HAP-1 (cell line): ENCODE data around the gene SRSF11.
"Not testable (repeated sequence)": the region's sequence is repeated elsewhere in the genome, so short reads cannot be mapped to it uniquely, and the experiment has no call there.

Experiments used
- DNase-seq, 2 experiments: peaks; one replicate each; pipeline ENCODE4 v3.0.0-alpha.2; 2016 to 2020; ENCODE audit warnings: low spot score in 2 of 2
- H3K27me3 ChIP-seq: fragments of 250-450 bp; sonication (Bioruptor Pico); 2 replicates; pipeline ENCODE4 v1.5.1; 2020; ENCODE audit warnings: low read depth, mild to moderate bottlenecking, moderate library complexity
- H3K36me3 ChIP-seq: fragments of 250-450 bp; sonication (Bioruptor Pico); replicated peaks from 2 replicates; pipeline ENCODE4 v1.5.1; 2020; ENCODE audit warnings: mild to moderate bottlenecking
- H3K4me1 ChIP-seq: fragments of 250-450 bp; sonication (Bioruptor Pico); 2 replicates; pipeline ENCODE4 v1.5.1; 2020; ENCODE audit warnings: mild to moderate bottlenecking
- H3K4me3 ChIP-seq: fragments of 250-450 bp; sonication (Bioruptor Pico); 2 replicates; pipeline ENCODE4 v1.5.1; 2020; ENCODE audit warnings: mild to moderate bottlenecking, moderate library complexity
- H3K9me3 ChIP-seq: fragments of 250-450 bp; sonication (Bioruptor Pico); 2 replicates; pipeline ENCODE4 v1.5.1; 2020; ENCODE audit warnings: mild to moderate bottlenecking, moderate library complexity
- in situ Hi-C: fragments of 300-500 bp; cut with MboI; formaldehyde crosslinking; loops from 3 replicates; pipeline ENCODE4 v1.14.3; 2020; ENCODE audit warnings: low sequenced_read_pairs, inconsistent platforms, mixed read lengths

Gene SRSF11

DNA sequence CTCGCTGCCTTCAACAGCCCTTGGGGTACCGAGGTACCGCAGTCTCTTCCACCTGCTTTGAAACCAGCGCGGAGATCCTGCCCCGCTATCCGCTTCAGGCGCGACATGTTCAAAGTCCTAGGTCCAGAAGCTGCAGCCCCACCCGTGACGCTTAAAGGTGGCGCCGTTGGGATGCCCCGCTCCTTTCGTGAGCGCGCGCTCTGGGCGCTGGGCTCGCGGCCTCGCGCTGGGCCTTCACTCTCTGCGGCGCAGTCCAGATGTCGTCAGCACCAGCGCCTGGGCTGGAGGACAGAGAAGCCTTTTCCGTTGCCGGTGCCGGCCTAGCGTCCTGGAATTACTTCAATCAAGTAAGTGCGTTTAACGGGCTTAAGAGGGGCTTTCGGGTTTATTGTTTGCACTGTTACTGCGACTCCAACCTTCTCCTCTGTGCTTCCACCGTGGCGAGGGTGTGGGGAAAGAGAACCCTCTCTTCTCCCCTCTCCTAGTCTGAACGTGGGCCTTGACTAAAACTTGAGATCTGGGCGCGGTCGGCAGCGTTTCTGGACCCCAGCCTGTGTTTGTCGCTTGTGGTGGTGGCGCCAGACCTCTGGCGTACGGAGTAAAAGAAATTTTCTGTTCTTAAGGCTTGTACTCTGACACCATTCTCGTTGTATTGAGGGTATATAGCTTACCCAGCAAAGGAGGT is 15.6 kb upstream of the SRSF11 start, which contains the start of gene LRRC40:
LRRC40 (minus strand) TSS at position 146 of the 685 bp plus-strand sequence; CDS start at position 107, 39 bp downstream.
- Histone ChIP-seq H3K9me3 (no peaks in the 10 kb centered on the region), H3K4me1 (peaks cover 26% of the 10 kb centered on the region), H3K4me3 (peak within 1 kb of the TSS; percentile 77), H3K36me3 (peaks cover 4% of the 10 kb centered on the region; the same call in 1 of the 2 replicates), H3K27me3 (no peaks in the 10 kb centered on the region)
- peak; percentile 90 to 95 for DNase-seq
- in situ Hi-C loops, result no loop called here

DNA sequence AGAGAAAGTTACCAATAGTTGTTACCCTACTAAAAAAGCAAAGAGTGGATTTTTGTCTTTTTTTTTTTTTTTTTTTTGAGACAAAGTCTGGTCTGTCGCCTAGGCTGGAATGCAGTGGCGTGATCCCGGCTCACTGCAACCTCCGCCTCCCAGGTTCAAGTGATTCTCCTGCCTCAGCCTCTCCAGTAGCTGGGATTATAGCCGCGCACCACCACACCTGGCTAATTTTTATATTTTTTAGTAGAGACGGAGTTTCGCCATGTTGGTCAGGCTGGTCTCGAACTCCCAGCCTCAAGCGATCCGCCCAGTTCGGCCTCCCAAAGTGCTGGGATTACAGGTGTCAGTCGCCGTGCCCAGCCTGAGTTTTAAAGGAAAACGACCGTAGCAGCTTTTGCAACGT is 14.3 kb upstream of the SRSF11 start:
- peaks cover 28% of the 10 kb centered on the region for H3K4me1 ChIP-seq
- in situ Hi-C loops, H3K9me3 ChIP-seq, H3K27me3 ChIP-seq, H3K36me3 ChIP-seq, DNase-seq: not testable (repeated sequence)
- peak overlapping the region; percentile 77 for H3K4me3 ChIP-seq

DNA sequence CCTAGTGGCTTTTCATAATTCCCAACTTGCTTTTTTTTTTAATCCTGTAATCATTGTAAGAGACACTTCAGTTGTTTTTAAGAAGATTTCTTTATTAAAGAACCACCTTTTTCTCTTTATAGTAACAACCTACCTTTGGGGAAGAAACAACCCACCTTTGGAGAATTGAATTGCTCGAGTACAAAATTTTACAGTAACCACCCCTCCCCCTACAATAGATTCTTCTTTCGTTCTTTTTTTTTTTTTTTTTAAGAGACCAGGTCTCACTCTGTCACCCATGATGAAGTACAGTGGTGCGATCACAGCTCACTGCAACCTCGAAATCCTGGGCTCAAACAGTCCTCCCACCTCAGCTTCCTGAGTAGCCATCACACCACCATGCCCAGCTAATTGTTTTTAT is 13.7 kb upstream of the SRSF11 start:
- H3K27me3 ChIP-seq, result no peaks in the 10 kb centered on the region
- no peaks in the 10 kb centered on the region for H3K9me3 ChIP-seq
- peaks cover 10% of the 10 kb centered on the region for H3K36me3 ChIP-seq
- no peak for DNase-seq
- in situ Hi-C loops, result no loop called here
- peak overlapping the region; percentile 77 for H3K4me3 ChIP-seq
- H3K4me1 ChIP-seq, result peaks cover 22% of the 10 kb centered on the region

DNA sequence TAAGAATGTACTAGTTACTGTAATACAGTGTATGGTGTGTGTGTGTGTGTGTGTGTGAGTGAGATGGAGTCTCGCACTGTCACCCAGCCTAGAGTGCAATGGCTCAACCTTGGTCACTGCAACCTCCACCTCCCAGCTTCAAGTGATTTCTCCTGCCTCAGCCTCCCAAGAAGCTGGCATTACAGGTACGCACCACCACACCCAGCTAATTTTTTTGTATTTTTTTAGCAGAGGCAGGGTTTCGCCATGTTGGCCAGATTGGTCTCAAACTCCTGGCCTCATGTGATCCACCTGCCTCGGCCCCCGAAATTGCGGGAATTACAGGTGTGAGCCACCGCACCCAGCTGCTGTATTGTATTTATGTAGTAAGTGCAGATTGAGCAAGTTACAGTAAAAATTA is 12.9 kb upstream of the SRSF11 start:
- no peaks in the 10 kb centered on the region for H3K27me3 ChIP-seq
- no peaks in the 10 kb centered on the region for H3K9me3 ChIP-seq
- no peak overlapping the region for H3K4me3 ChIP-seq
- in situ Hi-C loops, result no loop called here
- DNase-seq, result no peak
- peaks cover 20% of the 10 kb centered on the region for H3K4me1 ChIP-seq
- peaks cover 10% of the 10 kb centered on the region for H3K36me3 ChIP-seq

DNA sequence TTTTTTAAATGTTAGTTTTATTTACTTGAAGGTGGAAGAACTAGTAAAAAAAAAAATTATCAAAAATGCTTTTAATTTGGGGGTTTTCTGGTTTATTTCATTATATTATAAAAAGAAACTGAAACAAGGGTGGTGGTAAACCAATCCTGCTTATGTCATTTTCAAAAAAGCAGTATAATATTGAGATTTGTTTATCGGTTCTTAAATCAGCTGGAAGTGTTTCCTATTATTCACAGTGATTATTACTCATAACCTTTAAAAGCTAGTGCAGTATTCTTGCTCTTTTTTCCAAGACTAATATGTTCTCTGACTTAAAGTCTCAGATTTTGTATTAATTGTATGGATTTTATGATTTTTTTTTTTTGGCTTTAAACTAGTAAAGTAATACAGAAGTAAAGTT is 10.4 kb upstream of the SRSF11 start:
- peaks cover 22% of the 10 kb centered on the region for H3K36me3 ChIP-seq

DNA sequence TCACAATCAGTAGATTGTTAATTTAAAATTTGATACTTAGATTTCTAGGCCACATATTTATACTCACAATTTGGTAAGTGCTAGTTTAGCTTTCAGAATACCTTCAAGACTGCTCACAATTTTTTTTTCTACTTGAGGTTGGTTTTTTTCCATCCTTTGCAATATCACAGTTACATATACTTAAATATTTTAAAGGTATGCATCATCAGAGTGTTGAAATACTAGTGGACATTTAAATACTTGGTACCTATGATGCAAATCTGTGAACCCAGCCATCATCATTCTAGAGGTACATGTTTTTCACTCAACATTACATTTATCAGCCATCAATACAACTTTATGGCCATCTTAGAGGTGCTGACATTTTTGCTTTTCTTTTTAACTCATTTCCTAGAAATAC is 9.6 kb upstream of the SRSF11 start:
- Histone ChIP-seq H3K9me3 (no peaks in the 10 kb centered on the region), H3K4me3 (no peak overlapping the region), H3K36me3 (peaks cover 23% of the 10 kb centered on the region), H3K4me1 (peaks cover 20% of the 10 kb centered on the region), H3K27me3 (no peaks in the 10 kb centered on the region)
- no peak for DNase-seq
- in situ Hi-C loops, result no loop called here

More for the DNA sequence above, 10.4 kb upstream of the SRSF11 start:
- H3K4me3 ChIP-seq, result no peak overlapping the region
- in situ Hi-C loops, result no loop called here
- no peak for DNase-seq
- peaks cover 20% of the 10 kb centered on the region for H3K4me1 ChIP-seq
- no peaks in the 10 kb centered on the region for H3K27me3 ChIP-seq
- H3K9me3 ChIP-seq, result no peaks in the 10 kb centered on the region

DNA sequence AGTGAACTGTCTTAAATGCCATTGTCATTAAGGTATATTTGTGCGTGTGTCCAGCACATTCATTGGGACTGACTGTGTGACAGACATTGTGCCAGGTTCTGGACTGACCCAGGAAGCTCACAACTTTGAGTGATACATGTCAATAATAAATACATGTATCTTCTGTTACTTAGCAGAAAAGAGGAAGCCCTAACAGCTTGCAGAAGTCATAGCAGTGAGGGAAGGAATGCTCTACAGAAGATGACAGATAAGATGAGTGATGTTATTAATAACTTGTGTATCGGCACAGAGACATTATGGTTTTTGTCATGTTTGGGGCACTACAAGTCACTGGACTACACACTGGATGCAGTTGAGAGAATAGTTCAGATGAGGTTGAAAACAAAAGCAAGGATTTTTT is 1.2 kb upstream of the SRSF11 start:
- Histone ChIP-seq H3K27me3 (no peaks in the 10 kb centered on the region), H3K4me1 (peaks cover 25% of the 10 kb centered on the region), H3K4me3 (no peak overlapping the region), H3K9me3 (no peaks in the 10 kb centered on the region), H3K36me3 (peaks cover 33% of the 10 kb centered on the region)
- in situ Hi-C loops, result no loop called here
- no peak for DNase-seq

DNA sequence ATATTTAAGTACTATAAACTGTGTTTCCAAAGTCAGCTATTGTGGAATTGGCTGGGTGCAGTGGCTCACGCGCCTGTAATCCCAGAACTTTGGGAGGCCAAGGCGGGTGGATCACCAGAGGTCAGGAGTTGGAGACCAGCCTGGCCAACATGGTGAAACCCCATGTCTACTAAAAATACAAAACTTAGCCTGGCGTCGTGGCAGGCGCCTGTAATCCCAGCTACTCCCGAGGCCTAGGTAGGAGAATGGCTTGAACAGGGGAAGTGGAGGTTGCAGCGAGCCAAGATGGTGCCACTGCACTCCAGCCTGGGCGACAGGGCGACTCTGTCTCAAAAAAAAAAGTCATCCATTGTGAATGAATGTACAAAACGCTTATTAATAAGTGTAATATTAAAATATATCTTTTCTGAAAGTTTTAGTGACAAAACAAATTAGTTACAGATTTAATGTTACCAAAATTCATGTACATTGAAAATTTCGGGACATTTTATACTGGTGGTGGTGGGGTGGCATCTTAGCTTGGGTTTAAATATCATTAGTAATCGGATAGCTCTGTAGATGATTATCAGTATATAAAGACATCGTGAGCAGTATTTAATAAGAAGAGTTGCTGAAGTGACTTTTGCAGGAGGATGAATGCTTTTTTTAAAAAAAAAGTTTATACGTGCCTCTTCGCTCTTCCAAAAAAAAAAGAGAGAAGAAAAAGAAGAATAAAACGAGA is 503 bp upstream of the SRSF11 start:
- in situ Hi-C loops, result no loop called here
- peak in 1 of 2 experiments; percentile 22 for DNase-seq
- peaks cover 26% of the 10 kb centered on the region for H3K4me1 ChIP-seq
- peak overlapping the region; percentile 74 for H3K4me3 ChIP-seq
- no peaks in the 10 kb centered on the region for H3K27me3 ChIP-seq
- H3K9me3 ChIP-seq, result no peaks in the 10 kb centered on the region
- peaks cover 28% of the 10 kb centered on the region for H3K36me3 ChIP-seq

DNA sequence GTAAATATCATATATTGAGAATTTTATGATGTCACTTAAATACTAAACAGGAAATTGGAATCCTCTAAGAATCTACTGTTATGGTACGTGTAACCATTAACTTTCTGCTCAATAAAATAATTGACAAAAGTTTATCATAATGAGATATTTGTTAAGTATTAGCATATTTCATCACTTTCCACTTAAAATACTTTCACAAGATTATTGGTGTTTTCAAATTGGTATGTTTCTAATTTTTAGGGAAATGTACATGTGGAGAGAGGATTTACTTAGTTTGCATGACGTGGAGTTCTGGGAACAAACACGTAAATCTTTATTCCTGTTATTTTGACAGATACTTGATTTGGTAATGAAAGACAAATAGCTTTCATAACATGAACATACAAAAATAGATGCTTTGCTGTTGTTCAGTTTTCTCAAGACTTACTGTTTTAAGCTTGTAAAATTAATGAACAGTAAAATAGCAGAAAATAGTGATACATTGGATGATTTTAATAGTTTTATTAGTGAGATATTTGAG is 1.6 kb downstream of the SRSF11 start:
- Histone ChIP-seq H3K27me3 (no peaks in the 10 kb centered on the region), H3K9me3 (no peaks in the 10 kb centered on the region), H3K4me3 (peak overlapping the region; percentile 74), H3K4me1 (peaks cover 34% of the 10 kb centered on the region), H3K36me3 (peaks cover 30% of the 10 kb centered on the region)
- in situ Hi-C loops, result no loop called here
- no peak for DNase-seq

DNA sequence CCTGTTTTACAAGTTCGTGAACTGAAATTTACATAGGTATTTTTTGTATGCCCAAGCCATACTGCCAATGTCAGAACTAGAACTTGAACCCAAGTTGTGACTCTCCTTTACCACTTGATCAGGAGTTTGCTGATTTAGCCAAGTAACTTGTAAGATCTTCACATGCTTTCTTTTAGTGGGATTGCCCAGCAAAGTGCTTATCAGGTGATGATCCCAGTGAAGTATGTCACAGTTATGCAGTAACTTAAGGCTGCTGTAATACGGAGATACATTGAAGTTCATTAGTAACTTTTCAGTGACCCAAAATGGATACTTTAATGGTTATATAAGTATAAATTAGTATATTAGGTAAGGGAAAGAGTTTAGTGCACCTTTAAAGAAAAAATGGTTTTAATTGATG is 3.8 kb downstream of the SRSF11 start:
- no peak for DNase-seq
- Histone ChIP-seq H3K36me3 (peaks cover 50% of the 10 kb centered on the region), H3K9me3 (no peaks in the 10 kb centered on the region), H3K4me3 (no peak overlapping the region), H3K27me3 (no peaks in the 10 kb centered on the region), H3K4me1 (peaks cover 34% of the 10 kb centered on the region)
- in situ Hi-C loops, result no loop called here

DNA sequence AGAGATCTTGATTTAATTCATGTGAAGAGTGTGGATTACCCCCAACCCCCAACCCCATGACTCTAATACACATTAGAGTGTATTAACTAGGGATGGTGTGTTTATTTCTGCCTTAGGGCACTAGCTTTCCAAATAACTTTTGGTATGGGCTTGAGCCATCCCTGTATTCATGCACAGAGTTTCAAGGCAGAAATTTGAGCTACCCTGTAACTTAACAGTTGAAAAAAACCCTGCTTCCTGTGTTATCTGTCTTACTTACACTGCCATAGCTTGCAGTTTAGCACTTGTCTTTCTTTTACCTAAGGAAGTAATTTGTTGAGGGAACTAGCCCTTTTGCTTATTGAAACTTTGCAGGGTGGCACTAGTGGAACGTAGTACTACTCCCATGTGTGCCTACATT is 6.3 kb downstream of the SRSF11 start:
- Histone ChIP-seq H3K4me1 (peaks cover 28% of the 10 kb centered on the region), H3K4me3 (no peak overlapping the region), H3K27me3 (no peaks in the 10 kb centered on the region), H3K9me3 (no peaks in the 10 kb centered on the region), H3K36me3 (peaks cover 75% of the 10 kb centered on the region)
- in situ Hi-C loops, result no loop called here
- DNase-seq, result no peak

DNA sequence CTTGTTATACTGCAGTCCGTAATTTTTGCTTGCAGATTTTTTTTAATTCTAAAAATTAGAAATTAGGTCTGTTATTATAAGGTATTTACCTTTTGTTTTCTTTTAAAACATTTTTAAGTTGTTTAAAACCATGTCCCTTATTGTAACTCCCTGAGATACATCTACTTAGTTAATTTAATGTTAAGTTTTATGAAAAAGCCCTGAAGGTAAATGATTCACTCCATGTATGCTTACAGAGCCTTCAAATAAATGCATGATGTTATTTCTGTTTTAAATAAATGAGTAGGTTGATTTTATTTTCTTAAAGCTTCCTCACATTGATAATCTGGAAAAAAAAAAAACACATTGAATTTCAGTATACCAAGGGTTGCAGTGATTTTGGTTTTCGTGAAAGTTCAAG is 7.5 kb downstream of the SRSF11 start:
- Histone ChIP-seq H3K27me3 (no peaks in the 10 kb centered on the region), H3K4me3 (no peak overlapping the region), H3K9me3 (no peaks in the 10 kb centered on the region), H3K4me1 (peaks cover 22% of the 10 kb centered on the region), H3K36me3 (peaks cover 77% of the 10 kb centered on the region)
- DNase-seq, result no peak
- in situ Hi-C loops, result no loop called here

DNA sequence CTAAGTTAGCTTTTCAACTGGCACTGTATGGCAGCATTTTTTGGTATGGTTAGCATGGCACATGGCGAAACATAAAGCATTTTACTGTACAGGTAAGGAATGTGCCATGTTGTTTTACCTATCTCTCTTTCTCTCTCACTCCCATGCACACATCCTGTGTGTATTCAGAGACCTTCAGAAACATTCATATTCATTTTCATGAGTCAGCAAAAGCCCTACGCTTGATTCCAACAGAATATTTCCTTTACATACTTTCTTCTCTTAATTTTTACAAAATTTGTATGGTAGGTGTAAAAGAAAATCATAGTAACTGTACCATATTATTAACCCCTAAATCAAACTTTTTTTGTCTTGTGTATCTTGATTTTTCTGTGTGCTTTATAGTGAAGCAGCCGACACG is 10.3 kb downstream of the SRSF11 start:
- no peaks in the 10 kb centered on the region for H3K27me3 ChIP-seq
- peaks cover 88% of the 10 kb centered on the region for H3K36me3 ChIP-seq
- in situ Hi-C loops, result no loop called here
- peaks cover 8% of the 10 kb centered on the region for H3K4me1 ChIP-seq
- no peaks in the 10 kb centered on the region for H3K9me3 ChIP-seq
- DNase-seq, result no peak
- no peak overlapping the region for H3K4me3 ChIP-seq

DNA sequence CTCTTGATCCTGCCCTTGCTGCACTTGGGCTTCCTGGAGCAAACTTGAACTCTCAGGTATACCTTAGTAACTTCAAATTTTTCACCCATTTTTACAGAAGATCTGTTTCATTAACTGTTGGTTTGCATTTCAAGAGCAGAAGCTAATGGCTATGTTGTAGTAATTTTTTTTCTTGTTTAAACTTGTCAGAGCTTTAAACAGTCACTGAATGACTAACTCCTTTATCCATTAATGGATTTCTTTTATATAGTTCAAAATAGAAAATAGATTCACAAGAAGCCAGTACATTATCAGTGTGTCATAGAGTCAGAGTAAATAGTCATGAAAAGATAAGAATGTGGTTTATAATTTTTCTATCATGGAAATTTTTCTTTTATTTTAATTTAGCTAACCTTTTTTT is 13.6 kb downstream of the SRSF11 start:
- H3K9me3 ChIP-seq, result no peaks in the 10 kb centered on the region
- H3K36me3 ChIP-seq, result peaks cover 97% of the 10 kb centered on the region
- in situ Hi-C loops, result no loop called here
- H3K4me3 ChIP-seq, result no peak overlapping the region
- DNase-seq, result no peak
- H3K4me1 ChIP-seq, result no peaks in the 10 kb centered on the region; the same call in 1 of the 2 replicates
- H3K27me3 ChIP-seq, result no peaks in the 10 kb centered on the region
